ENCODE measurements around the gene GAGE10.
A peak's percentile ranks its signal among the peaks of the same experiment; 100 is the strongest.

GAGE10 gene, protein sequence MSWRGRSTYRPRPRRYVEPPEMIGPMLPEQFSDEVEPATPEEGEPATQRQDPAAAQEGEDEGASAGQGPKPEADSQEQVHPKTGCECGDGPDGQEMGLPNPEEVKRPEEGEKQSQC

GRCh38 chrX:49303346-49303745 is at the start of gene GAGE10:
Gene GAGE10, plus strand, starts transcription at chrX:49303646. Its CDS starts 1,214 bp downstream, at chrX:49304860.
- DNase-seq = no peak

DNA sequence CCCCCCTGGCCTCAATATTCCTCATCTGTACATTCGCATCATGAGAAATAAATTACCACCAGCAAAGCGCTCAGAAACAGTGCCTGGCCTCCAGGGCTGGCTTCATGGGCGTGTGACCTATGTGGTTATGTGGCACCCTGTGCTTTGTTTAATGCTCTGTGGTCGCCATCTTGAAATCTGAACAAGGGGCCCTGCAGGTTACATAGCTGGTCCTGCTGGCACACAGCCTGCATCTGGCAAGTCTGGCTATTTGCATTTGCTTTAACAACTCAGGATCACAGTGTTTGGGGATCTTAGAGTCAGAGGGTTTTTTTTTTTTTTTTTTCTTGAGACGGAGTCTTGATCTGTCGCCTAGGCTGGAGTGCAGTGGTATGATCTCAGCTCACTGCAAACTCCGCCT is 48.8 kb upstream of the GAGE10 start:
- DNase-seq = no peak

DNA sequence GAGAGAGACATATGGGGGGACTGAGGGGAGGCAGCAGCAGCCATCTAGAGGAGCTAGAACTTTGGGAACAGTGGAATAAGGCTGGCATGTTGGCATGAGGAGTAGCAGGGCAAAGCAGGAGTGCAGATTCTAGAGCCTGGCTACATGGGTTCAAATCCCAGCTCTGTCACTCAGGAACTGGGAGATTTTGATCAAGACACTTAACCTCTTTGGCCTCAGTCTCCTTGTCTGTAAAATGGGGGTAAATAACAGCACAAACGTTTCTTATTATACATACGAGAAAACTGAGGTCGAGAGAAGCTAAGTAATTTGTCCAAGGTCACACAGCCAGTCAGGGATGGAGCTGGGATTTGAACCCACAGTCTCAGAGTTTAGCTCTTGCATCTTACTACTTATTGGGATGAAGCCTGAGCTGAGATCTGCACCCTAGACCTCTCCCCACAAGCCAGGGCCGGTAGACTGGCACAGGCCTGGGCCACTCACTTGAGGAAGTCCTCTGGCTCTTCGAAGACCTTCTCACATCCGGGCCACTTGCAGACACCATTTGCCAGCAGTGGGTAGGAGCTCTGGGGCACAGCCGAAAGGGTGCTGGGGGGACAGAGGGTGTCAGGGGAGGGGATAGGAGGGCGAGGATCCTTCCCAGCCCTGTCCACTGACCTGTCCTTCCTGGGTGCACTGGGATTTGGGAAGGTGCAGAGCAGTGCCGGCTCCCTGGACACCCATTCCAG is 47.0 kb upstream of the GAGE10 start:
- no peak for DNase-seq

GRCh38 chrX:49257074-49257790 is 46.2 kb upstream of the GAGE10 start:
- DNase-seq = no peak

DNA sequence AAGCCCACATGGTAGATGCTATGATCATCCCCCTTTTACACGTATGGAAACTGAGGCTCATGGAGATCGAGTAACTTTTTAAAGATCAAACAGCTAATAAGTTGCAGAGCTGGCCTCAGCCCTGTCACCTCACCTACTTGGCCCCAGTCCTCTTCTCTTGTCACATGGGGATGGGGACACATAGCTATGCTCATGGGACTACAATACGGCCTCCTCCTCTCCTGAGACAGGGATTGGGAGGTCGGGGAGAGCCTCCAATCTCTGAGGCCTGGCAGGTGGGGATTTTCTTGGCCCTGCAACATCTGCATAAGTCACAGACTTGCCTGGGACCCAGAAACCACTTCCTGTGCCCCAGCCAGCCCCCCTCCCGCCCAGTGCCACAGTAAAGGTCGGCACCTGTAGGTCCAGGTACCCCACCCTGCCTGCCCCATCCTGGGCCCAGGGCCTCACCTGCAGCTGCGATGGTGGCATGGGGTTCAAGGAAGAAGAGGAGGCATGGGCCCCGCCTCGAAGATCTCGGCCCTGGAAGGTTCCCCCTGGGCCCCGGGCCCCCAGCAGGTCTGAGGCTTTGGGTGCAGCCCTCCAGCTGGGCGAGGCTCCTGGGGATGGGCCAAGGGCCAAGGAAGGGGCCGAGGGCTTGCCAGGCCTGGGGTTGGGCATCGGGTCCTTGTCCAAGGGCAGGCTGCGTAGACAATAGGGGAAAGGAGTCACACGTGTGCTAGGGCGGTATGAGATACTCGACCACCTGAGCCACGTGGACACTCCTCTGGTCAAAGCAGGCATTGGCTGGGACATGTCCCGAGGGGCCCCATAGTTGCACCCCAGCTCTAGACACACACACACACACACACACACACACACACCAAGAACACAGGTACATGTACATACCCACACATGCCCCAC is 45.3 kb upstream of the GAGE10 start:
- DNase-seq = no peak

- DNase-seq = no peak
Observed at GRCh38 chrX:49258749-49259124, 44.7 kb upstream of the GAGE10 start.

- DNase-seq = no peak
Observed at GRCh38 chrX:49260221-49260985, 43.0 kb upstream of the GAGE10 start.

DNA sequence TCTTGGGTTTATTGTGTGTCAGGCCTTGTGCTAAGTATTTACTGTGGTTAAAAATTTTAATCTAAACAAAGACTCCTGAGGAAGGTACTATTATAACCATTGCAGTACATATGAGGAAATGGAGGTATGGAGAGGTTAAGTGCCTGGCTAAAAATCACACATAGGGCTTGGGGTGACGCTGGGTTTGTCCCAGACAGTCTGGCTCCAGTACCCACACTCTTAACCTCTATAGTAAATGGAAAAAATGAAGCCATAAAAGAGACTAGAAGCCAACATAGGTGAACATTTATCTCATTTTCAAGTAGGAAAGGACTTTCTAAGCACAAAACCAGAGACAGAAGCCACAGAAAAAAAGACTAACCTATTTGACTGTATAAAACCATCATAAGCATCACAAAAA is 40.8 kb upstream of the GAGE10 start:
- no peak for DNase-seq

GRCh38 chrX:49263631-49264030 is 39.8 kb upstream of the GAGE10 start:
- no peak for DNase-seq

- no peak for DNase-seq
Observed at GRCh38 chrX:49264460-49264859, 39.0 kb upstream of the GAGE10 start, which contains the start of gene FOXP3. Gene FOXP3, minus strand, starts transcription at chrX:49264710. Its CDS starts 6,205 bp downstream, at chrX:49258505.

- no peak for DNase-seq
Observed at GRCh38 chrX:49266523-49267445, 36.7 kb upstream of the GAGE10 start.

GRCh38 chrX:49268702-49269009 is 34.8 kb upstream of the GAGE10 start:
- no peak for DNase-seq

GRCh38 chrX:49269010-49269766 is 34.3 kb upstream of the GAGE10 start:
- peak; percentile 98 for DNase-seq

- no peak for DNase-seq
Observed at GRCh38 chrX:49269767-49270248, 33.6 kb upstream of the GAGE10 start, which contains the start of gene PPP1R3F. Gene PPP1R3F, plus strand, starts transcription at chrX:49269793. Its CDS starts 77 bp downstream, at chrX:49269870.

DNA sequence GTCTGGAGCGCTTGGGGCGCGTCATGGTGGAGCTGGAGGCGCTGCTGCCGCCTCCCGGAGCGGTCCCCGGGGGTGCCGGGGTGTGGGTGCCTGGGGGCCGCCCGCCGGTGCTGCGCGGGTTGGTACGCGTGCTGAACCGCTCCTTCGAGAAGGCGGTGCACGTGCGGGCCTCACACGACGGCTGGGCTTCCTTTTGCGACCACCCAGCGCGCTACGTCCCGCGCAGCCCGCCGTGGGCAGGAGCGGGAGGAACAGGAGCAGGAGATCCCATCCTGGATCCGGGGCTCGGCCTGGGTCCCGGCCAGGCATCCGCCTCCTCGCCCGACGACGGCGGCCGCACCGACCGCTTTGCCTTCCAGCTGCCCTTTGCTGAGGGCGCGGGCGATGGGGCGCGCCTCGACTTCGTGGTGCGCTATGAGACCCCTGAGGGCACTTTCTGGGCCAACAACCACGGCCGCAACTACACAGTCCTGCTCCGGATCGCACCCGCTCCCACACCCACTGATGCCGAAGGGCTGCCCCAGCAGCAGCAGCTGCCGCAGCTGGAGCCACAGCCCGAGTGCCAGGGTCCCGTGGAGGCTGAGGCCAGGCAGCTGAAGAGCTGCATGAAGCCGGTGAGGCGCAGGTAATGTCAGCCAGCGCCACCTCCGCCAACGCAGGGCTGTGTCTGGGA is 33.1 kb upstream of the GAGE10 start:
- DNase-seq = no peak

GRCh38 chrX:49271341-49271740 is 32.1 kb upstream of the GAGE10 start:
- DNase-seq = no peak

- no peak for DNase-seq
Observed at GRCh38 chrX:49272421-49272820, 31.0 kb upstream of the GAGE10 start.

DNA sequence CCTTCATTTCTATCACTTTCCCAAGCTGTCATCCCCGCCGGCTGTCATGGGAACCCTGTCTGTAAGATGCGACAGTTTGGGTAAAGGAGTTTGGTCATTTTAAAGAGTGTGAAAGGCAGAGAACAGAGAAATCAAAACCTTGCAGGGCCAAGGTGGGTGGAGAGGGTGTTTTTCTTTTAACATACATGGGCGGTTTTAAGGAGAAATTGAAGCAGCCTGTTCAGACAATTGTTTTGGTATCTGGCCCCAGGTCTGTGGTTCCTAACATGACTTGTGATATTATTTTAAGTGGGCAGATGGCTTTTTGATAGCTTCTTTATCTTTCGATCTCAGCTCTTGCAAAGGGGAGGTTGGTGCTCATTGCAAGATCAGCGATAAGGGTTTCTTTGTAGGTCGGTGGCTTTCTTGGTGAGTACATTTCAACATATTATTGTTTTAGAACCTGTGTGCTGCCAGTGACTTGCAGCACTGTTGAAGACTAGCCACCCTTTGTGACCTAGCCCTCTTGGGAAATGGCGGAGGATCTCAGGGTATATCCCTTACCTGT is 30.2 kb upstream of the GAGE10 start:
- peak; percentile 39 for DNase-seq

DNA sequence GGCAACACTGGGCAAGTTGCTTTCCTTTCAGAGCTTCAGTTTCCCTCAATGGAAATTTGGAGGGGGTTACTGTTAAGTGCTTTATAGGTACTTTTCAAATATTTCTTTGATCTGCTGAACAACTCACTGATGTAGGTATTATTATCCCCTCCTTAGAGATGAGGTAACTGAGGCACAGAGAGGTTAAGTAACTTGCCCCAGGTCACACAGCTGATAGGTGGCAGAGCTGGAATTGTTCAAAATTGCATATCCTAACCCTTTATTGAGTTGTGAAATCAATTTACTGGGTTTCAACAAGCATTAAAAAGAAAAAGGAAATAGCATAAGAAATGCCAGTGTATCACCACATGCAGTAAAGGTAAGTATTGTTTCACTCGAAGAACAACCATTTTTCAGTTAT is 27.2 kb upstream of the GAGE10 start:
- DNase-seq = no peak

All from hematopoietic multipotent progenitor cell treated with erythropoietin and hydrocortisone succinate and interleukin-3 and kit ligand, for 8 days (in vitro differentiated cells).